ENCODE measurements around the gene C2CD2. TPM values are rescaled to one million over a fixed set of nuclear protein-coding genes. Genes with fewer than 3 reads are reported as not detected.

Gene C2CD2
- total RNA-seq, 1 experiment from 2014 or later: 50.4 TPM

- no peak overlapping the region for H3K9ac ChIP-seq (ENCODE audit: low read length)
- no TSS peak for BruUV-seq (replicated peaks)
- peaks cover 8% of the 10 kb centered on the region for H3K9me3 ChIP-seq (ENCODE audit: low read length)
- H3K36me3 ChIP-seq (ENCODE audit: low read depth, low read length): peaks cover 20% of the 10 kb centered on the region
- ChIA-PET CTCF (no interaction called here), POLR2A (ENCODE audit: unreplicated experiment) (no interaction called here)
- no peak overlapping the region for H2AFZ ChIP-seq (ENCODE audit: low read length)
- H3K4me3 ChIP-seq (ENCODE audit: low read length): no peak overlapping the region
- intact Hi-C loops (cut with micrococcal nuclease): no loop called here
- no peak for DNase-seq
- TF ChIP-seq CTCF (conservative IDR thresholded peaks at IDR 0.05; ENCODE audit: low read depth, low read length) (no peak), EZH2 (IDR thresholded peaks at IDR 0.05; ENCODE audit: low read length, unreplicated experiment) (no peak)
- H3K4me2 ChIP-seq (ENCODE audit: low read length): no peak overlapping the region
- no peaks in the 10 kb centered on the region for H3F3A ChIP-seq (ENCODE audit: low read length, unreplicated experiment)
- no peaks in the 10 kb centered on the region for H3K79me2 ChIP-seq (ENCODE audit: low read length)
- ATAC-seq: no peak
- H4K20me1 ChIP-seq (ENCODE audit: low read length): no peaks in the 10 kb centered on the region
- no peaks in the 10 kb centered on the region for H3K9me2 ChIP-seq (replicated peaks; ENCODE audit: low read length)
- H3K27ac ChIP-seq (ENCODE audit: low read length): no peak overlapping the region
- H3K4me1 ChIP-seq (ENCODE audit: insufficient read depth, low read length): no peaks in the 10 kb centered on the region
- H3K27me3 ChIP-seq (ENCODE audit: low read length): no peaks in the 10 kb centered on the region
Measured at GRCh38 chr21:41845310-41846032, 108.3 kb downstream of the C2CD2 start.

GRCh38 chr21:41843584-41843983 is 110.2 kb downstream of the C2CD2 start:
- Histone ChIP-seq H3K9me2 (replicated peaks; ENCODE audit: low read length) (no peaks in the 10 kb centered on the region), H3K36me3 (ENCODE audit: low read depth, low read length) (peaks cover 32% of the 10 kb centered on the region), H2AFZ (ENCODE audit: low read length) (no peak overlapping the region), H3K9me3 (ENCODE audit: low read length) (peaks cover 8% of the 10 kb centered on the region), H3K9ac (ENCODE audit: low read length) (no peak overlapping the region), H3K79me2 (ENCODE audit: low read length) (no peaks in the 10 kb centered on the region), H4K20me1 (ENCODE audit: low read length) (no peaks in the 10 kb centered on the region), H3K27ac (ENCODE audit: low read length) (no peak overlapping the region), H3K4me3 (ENCODE audit: low read length) (no peak overlapping the region), H3F3A (ENCODE audit: low read length, unreplicated experiment) (no peaks in the 10 kb centered on the region), H3K4me2 (ENCODE audit: low read length) (no peak overlapping the region), H3K27me3 (ENCODE audit: low read length) (no peaks in the 10 kb centered on the region), H3K4me1 (ENCODE audit: insufficient read depth, low read length) (no peaks in the 10 kb centered on the region)
- ChIA-PET POLR2A (ENCODE audit: unreplicated experiment) (no interaction called here), CTCF (no interaction called here)
- intact Hi-C loops (cut with micrococcal nuclease): no loop called here
- TF ChIP-seq EZH2 (IDR thresholded peaks at IDR 0.05; ENCODE audit: low read length, unreplicated experiment): no peak
- no peak for TF ChIP-seq EZH2phosphoT487 (IDR thresholded peaks at IDR 0.05; ENCODE audit: borderline replicate concordance, low read length)
- no peak for TF ChIP-seq CTCF (conservative IDR thresholded peaks at IDR 0.05; ENCODE audit: low read depth, low read length)
- no peak for DNase-seq
- ATAC-seq: no peak
- BruUV-seq (replicated peaks): no TSS peak

- ChIA-PET CTCF (no interaction called here), POLR2A (ENCODE audit: unreplicated experiment) (no interaction called here)
- no peaks in the 10 kb centered on the region for H3K27me3 ChIP-seq (ENCODE audit: low read length)
- peaks cover 8% of the 10 kb centered on the region for H3K9me3 ChIP-seq (ENCODE audit: low read length)
- no peaks in the 10 kb centered on the region for H3F3A ChIP-seq (ENCODE audit: low read length, unreplicated experiment)
- ATAC-seq (no peak), DNase-seq (no peak)
- H3K4me1 ChIP-seq (ENCODE audit: insufficient read depth, low read length): no peaks in the 10 kb centered on the region
- H3K9ac ChIP-seq (ENCODE audit: low read length): no peak overlapping the region
- H3K27ac ChIP-seq (ENCODE audit: low read length): no peak overlapping the region
- BruUV-seq (replicated peaks): no TSS peak
- no peaks in the 10 kb centered on the region for H4K20me1 ChIP-seq (ENCODE audit: low read length)
- H3K4me2 ChIP-seq (ENCODE audit: low read length): no peak overlapping the region
- H3K4me3 ChIP-seq (ENCODE audit: low read length): no peak overlapping the region
- peaks cover 37% of the 10 kb centered on the region for H3K36me3 ChIP-seq (ENCODE audit: low read depth, low read length)
- no peak overlapping the region for H2AFZ ChIP-seq (ENCODE audit: low read length)
- no peaks in the 10 kb centered on the region for H3K79me2 ChIP-seq (ENCODE audit: low read length)
- TF ChIP-seq CTCF (conservative IDR thresholded peaks at IDR 0.05; ENCODE audit: low read depth, low read length) (no peak), EZH2 (IDR thresholded peaks at IDR 0.05; ENCODE audit: low read length, unreplicated experiment) (no peak), EZH2phosphoT487 (IDR thresholded peaks at IDR 0.05; ENCODE audit: borderline replicate concordance, low read length) (no peak)
- intact Hi-C loops (cut with micrococcal nuclease): no loop called here
- no peaks in the 10 kb centered on the region for H3K9me2 ChIP-seq (replicated peaks; ENCODE audit: low read length)
Measured at GRCh38 chr21:41840880-41841279, 112.9 kb downstream of the C2CD2 start.

Data from PC-3 (cell line).